Smooth muscle cell of the umbilical artery (primary cell): ENCODE results near the gene GPD2. TPM values are rescaled to one million over a fixed set of nuclear protein-coding genes. Genes with fewer than 3 reads are reported as not detected.

Experiments used
- total RNA-seq: library from RNA; depleted of rRNA; stranded (reverse); fragments of >200 nt; gene quantifications from 2 replicates; pipeline ENCODE4 v1.2.3, GENCODE V29; 2014

GPD2 gene
- total RNA-seq = 43.9 and 92.1 TPM in 2 replicates

DNA sequence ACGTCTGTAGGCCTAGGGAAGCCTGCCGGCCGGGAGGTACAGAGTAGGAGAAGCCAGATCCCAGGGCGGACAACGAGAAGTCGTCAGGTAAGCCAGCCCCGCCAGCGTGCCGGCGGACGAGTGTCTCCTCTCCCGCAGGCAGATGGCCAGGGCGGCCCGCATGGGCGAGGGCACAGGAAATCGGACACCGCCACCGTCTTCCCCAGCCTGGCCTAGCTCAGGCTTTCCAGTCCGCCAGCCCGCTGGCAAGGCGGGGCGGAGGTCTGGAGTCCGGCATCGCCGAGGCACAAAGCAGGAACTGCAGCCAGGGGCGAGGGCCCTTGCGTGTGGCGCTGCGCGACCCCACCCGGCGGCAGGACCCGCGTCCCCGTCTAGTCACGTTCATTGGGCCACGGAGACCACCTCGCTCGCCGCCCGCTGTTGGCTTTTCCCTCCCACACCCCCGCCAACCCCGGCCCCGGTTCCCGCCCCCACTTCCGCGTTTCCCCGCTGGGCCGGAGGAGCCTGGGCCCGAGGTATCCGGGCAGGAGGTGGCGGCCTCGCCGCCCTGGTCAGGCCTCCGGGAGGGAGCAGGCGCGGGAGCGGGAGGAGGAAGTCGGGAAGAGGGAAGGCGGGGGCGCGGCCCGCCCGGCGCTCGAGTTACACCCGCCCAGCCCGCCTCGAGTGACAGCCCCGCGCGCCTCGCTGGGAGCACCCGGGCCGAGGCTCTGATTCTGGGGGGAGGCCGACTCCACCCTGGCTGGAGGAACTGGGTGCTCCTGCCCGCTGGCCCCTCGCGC is at the start of gene GPD2:
Gene GPD2, plus strand, starts transcription at position 662 of the 779 bp plus-strand sequence. CDS start 39,727 bp downstream, outside the sequence.

Other genes with a start within 250 kb of the GPD2 start
- 0.30 TPM in 1 of 2 replicates, not detected in the other for gene NR4A2, start 103.7 kb upstream of the GPD2 start, total RNA-seq